MM.1S (cell line): ENCODE results near the gene COPG2.

Source experiments
- EZH2 ChIP-seq: fragments of 300-600 bp; sonication (generic); optimal IDR thresholded peaks from 2 replicates; pipeline ENCODE3; 2017; ENCODE audit warnings: low read depth, mild to moderate bottlenecking, antibody characterized with exemption, low read length, mixed read lengths
- TF ChIP-seq, protein P1 (sequence below): fragments of 300-600 bp; sonication (generic); IDR thresholded peaks from 2 replicates; pipeline ENCODE4 v1.5.1; 2016; ENCODE audit warnings: antibody characterized with exemption, low read length, mixed read lengths

DNA sequence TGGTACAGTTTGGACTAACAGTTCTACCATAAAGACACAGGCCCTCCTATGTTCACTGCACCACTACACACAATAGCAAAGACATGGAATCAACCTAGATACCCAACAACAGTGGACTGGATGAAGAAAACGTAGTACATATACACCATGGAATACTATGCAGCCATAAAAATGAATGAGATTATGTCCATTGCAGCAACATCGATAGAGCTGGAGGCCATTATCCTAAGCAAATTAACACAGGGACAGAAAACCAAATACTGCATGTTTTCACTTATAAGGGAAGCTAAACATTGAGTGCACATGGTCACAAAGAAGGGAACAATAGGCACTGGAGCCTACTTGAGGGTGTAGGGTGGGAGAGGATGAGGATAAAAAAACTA is 101.7 kb downstream of the COPG2 start:
- TF ChIP-seq, protein P1, sequence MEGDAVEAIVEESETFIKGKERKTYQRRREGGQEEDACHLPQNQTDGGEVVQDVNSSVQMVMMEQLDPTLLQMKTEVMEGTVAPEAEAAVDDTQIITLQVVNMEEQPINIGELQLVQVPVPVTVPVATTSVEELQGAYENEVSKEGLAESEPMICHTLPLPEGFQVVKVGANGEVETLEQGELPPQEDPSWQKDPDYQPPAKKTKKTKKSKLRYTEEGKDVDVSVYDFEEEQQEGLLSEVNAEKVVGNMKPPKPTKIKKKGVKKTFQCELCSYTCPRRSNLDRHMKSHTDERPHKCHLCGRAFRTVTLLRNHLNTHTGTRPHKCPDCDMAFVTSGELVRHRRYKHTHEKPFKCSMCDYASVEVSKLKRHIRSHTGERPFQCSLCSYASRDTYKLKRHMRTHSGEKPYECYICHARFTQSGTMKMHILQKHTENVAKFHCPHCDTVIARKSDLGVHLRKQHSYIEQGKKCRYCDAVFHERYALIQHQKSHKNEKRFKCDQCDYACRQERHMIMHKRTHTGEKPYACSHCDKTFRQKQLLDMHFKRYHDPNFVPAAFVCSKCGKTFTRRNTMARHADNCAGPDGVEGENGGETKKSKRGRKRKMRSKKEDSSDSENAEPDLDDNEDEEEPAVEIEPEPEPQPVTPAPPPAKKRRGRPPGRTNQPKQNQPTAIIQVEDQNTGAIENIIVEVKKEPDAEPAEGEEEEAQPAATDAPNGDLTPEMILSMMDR = no peak
- no peak for TF ChIP-seq EZH2
